Activated naive CD4-positive, alpha-beta T cell (primary cell): ENCODE data around the gene PPP1R1C.
"Not testable (repeated sequence)": the region's sequence is repeated elsewhere in the genome, so short reads cannot be mapped to it uniquely, and the experiment has no call there.

Experiments used
- DNase-seq, 4 experiments: peaks; one replicate each; lab custom pipeline; 2025; lab: John Stamatoyannopoulos, UW

Gene PPP1R1C

DNA sequence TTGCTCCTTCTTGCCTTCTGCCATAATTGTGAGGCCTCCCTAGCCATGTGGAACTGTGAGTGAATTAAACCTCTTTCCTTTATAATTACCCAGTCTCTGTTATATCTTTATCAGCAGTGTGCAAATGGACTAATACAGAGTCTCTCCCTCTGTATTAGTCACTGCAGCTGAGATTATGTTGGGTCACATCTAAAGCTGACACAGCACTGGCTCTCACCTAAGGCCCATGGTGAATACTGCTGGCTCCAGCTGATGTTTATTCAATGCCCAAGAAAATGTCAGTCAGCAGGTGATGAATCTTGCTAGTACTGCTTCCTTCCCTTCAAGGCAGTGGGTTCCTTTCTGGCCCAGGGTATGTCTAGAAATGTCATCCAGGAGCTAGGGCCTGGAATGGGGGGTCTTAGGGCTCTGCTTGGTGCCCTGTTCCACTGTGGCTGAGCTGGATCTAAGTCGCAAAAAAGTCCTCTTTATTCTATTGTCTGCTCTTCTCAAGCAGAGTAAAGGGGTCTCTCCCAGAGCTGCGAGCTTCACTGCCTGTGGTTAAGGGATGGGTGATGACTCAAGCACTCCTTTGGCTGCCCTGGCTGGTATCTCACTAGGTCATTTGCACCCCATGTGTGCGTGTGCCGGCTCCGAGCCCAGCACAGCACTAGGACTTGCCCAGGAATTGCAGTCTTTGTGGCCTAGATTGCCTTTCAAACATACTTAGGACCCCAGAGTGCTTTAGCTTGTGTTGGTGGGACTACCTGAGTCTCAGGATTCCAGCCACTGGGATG, 29.9 kb downstream of the PPP1R1C start:
- DNase-seq, result no peak

DNA sequence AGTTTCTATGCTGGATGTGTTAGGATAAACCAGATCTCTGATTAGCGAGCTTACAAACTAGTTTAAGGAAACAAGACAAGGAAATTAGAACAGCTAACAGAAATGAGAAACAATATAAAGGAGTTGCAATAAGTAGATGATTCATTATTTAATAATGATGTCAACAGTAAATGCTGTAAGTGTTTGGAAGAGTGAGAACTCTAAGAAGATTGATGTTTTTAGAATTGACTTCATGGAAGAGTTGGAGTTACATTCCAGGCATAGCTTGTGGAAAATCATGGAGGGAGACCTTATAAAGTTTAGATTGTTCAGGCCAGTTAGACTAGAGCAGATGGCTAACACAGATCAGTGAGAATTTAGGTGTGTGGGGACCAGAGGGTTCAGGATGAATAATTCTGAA, 32.6 kb downstream of the PPP1R1C start:
- DNase-seq, result no peak

DNA sequence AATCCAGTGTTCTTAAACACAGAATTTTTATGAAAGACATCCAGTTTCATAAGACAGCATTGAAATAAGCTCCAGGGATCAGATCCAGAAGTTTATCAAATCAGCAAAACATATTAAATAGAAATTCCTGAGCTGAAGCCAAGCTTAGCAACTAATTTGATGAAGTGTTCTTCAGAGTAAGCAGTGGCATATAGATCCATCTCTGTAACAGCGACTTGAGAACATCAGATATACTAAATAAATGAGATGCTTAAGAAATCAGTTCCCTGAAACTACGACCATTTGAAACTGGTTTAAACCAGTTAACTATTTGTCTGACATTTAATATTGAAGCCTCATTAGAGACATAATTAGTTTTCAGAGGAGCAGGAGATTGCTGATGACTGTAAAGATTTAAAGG, 34.1 kb downstream of the PPP1R1C start:
- no peak for DNase-seq

DNA sequence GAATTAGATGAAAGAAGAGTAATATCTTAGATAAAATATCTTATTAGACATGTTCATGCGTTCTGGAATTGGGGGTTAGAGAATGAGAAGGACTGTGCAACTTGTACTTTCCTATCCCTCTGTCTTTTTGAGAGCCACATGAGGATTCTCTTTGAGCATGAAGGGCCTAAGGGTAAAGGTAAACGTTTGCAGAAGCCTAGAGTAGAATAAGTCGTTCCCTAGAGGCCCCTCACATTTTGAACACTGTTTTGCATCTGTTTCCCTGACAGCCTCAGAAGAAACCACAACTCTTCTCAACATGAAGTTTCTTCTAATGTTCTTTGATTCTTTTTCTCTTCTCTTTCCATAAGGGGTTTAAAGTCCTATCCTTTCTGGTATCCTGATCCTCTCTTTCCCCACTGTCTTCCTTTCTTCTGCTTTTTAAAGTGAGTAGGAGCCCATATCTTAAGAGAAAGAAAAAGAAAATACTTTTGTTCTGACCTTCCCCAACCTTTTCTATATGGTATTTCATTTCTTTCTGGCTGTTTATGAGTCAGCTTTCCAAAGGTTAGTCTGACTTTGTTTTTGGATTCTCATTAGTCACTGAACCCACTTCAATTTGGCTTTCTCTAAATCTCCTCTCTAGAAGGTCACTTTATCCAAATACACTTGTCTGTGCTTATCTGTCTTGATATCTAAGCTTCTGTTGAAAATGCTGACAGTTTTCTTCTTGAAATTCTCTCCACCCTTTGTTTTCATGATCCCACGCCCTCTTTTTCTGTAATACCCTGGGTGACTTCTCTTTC, 34.8 kb downstream of the PPP1R1C start:
- no peak for DNase-seq

DNA sequence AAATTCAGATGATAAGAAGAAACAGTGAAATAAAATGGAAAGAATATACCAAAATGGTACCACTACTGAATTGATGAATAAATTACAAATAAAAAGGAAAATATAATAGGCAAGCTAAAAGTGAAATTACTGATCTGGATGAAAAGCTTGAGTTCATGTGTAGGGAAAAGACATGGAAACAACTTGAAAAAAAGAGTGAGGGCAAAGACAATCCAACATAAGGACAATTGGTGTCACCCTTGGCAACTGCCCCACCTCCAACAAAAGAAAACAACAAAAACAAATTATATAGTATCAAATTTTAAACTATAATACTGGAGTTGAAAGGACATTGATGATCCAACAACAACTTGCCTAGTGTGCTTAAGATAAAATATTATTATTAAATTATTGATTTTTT, 37.6 kb downstream of the PPP1R1C start:
- DNase-seq, result no peak

DNA sequence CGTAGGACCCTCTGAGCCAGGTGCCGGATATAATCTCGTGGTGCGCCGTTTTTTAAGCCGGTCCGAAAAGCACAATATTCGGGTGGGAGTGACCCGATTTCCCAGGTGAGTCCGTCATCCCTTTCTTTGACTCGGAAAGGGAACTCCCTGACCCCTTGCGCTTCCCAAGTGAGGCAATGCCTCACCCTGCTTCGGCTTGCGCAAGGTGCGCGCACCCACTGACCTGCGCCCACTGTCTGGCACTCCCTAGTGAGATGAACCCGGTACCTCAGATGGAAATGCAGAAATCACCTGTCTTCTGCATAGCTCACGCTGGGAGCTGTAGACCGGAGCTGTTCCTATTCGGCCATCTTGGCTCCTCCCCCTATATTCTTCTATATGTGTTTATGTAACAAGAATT, 45.2 kb downstream of the PPP1R1C start:
- DNase-seq, result not testable (repeated sequence)

DNA sequence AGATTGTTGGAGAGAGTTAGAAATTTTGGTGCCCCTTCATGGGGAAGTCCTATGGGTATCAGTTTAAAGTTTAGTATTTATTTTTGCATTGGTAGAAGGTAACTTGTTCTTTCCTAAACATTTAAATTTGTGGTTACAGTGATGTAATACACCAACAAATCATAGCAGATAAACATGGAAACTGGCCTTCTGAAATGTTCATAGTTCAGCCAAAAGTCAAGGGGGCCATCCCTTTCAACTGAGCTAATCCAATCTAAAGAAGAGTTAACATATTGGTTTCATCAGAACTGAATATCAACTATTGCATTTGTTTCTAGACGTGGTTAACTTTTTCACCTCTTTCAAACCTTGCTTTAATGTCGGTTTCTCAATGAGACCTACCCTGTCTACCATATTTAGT, 46.3 kb downstream of the PPP1R1C start:
- no peak for DNase-seq

DNA sequence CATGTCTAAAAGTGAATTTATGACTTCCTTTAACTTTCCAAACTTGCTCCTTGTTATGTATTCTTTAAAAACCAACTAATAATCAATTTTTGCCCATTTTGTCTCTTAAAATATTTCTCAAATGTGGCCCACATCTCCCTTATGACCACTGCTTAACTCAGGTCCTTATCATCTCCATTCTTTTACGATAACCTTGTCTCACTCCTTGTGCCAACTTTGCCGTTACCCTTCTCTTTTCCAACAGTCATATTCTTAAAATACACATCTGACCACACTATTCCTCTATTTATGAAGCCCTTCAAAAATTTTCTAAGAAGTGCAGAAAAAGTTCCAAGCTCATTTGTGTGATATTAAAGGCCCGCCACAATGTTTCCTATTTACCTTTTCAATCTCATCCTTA, 47.8 kb downstream of the PPP1R1C start:
- no peak for DNase-seq

DNA sequence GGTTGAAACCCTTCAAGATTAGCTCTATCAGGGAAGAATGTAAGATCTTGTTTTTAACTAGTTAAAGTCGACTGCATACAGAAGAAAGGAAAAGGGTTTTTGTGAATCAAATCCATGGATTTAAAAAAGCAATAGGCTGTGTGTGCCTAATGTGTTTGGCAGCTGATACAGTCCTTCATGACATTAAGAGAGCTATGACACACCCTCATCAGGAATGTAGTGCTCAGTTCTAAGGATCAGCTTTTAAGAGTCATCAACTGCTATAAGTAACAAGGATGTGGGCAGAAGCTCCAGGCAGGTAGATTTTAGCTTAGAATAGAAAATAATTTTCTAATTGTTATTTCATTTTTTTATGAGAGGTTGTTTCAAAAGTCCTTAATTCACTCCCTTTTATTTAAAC, 52.9 kb downstream of the PPP1R1C start:
- no peak for DNase-seq

DNA sequence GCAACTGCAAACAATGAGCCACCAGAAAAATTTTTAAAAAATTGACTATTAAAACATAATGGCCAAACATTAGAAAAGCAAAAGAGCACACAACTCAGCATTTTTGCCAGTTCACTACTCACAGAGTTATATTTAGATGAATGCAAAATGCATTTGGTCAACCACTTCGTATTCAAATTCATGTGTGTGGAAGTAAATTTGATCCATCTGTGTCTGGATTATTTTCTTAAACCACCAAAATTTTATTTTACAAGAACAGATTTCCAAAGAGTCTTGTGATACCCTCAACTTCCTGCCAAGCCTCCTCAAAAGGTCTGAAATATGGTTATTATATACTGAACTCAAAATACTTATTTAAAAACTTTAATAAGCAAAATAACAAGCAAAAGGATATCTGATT, 57.4 kb downstream of the PPP1R1C start:
- DNase-seq, result no peak

DNA sequence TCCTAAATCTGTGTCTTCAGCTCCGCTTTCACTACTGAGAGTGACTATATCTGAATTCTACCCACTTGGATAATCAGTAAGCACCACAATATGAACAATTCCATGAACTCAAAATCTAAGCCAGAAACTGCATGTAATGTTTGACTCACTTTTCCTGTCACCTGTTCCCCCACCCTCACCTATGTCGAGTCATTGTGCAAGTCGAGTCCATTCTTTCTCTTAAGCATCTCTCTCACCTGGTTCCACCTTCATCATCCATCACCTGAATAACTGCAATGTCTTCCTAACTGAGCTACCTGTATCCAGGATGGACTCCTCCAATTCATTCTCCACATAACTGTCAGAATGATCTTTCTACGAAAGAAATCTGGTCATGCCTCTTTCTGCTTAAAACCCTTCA, 58.2 kb downstream of the PPP1R1C start:
- no peak for DNase-seq

DNA sequence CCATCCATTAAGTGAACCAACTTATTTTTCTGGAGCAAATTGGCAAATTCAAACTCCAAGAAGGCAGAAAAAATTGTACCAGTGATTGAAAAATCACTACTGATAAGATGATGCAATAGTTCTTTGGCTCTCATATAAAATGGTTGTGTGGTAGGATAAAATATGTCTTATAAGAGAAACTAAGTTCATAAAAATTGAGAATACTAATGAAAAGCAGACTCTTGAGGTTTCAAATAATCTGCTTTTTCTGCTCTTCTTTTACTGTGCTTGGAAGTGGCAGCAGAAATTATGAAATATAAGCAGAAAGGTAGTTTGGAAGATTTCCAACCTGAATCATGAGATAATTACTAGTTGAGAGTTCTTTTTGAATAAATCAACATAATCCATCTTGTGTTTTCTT, 61.9 kb downstream of the PPP1R1C start:
- no peak for DNase-seq

DNA sequence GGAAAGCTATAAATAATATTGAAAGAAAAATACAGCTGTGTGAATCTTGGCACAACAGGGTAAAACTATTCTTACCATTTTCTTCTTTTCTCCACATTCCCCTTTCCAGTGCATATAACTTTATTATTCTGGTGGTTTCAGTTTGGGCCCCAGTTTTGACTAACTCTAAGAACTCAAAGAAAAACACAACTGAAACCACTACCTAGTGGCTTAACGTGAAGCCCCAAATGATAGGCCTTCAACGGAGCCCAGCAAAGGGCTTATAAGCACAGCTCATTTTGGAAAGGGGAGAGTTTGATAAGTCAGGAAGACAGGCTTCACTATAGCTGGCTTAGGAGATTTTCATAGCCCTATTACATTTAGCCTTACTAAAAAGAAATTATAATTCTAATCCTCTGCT, 62.4 kb downstream of the PPP1R1C start:
- DNase-seq, result no peak

DNA sequence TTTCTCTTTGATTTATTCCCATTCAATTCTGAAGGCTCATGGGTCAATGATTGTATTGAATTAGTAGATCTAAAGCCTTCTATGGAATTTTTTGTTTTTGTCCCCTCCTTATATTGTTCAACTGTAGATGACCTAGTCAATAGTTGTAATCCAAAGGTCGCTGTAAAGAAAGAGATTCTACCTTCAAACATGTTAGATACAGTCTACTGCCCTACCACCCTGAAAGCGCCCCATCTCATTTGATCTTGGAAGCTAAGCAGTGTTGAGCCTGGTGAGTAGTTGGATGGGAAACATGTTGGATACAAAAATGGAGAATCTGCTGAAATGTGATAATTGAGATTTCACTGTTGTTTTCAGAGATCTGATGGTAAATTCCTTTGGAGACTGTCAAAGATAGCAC, 63.0 kb downstream of the PPP1R1C start:
- DNase-seq, result no peak

DNA sequence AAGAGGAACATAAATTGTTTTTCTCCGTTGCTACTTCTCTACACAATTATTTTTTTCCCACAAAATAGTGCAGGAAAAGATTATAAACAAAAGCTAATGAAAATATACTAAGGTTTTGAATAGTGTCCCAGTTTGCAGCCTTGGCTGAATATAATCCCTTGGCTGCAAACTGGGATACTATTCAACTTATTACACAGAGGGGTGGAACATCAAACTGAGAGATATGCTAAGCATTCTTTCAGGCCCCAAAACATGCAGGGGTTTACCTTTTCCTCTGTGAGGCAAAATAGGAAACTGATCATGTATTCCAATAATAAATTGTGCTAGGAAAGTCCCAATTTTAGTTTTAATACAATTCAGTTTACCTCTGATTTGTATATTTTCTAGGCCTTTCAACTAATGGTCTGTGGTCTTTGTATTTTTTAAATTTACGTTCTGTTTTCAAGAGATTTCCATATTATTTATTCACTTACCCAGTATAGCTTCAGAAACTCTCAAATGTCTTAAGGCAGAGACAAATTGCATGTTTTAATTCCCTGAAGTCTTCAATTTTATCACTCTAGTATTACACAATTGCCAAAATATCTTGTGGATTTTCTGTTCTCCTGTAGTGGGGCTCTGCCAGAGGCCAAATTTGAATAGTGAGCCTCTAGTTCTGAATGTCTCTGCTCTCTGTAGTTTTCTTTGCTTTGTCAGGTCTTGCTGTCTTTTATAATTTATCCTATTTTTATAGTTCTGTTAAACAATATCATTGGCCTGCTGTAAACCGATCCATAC, 63.9 kb downstream of the PPP1R1C start:
- DNase-seq, result no peak

DNA sequence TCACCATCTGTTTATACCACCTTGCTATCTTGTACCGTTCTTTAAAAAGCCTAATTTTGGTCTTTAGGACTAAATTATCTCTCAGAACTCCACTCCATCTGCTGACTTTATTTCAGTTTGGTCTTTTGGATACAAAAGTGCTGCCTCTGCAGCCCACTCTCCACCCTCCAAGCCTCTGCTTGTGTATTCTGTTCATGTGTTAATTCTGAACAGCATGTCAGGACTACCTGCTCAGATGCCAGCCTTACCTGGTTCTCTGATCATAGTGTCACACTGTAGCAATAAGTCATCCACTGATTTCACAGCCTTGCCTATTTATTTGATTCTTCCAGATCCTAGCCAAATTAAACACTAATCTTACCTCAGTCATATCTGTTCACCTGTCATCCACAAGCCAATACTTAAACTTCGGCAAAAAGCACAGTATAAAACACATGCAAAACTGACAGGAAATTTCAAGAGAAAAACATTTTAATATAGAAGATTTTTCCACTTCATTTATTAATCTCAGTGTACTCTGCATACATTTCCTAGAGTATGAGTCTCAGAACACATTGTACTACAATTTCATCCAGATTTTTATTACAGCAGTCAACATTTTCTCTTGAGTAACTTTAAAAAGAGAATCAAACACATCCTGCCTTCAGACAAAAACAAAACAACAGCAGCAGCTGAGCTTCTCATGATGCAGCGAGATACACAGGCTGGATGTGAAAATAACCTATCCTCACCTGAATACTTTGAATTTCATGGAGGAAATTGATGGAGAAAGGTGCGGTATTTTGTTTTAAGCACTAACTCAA, 64.9 kb downstream of the PPP1R1C start:
- DNase-seq, result no peak

DNA sequence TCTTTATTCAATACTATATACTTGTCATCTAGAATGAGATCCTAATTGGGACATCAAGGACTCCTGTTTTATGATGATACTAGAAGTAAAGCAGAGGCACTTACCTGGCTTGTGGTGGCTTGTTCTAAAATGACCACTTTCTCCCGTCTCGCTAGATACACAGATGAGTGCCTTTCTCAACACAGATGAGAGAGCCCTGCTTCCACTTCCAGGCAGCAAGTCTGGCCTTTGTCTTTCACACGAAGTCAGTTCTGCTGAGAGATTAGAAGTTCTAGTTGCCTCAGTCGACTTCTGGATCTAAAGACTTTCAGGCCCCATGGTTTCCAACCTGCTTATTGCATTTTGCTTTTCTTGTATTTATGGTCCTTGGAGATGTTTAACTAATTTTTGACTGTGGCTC, 70.3 kb downstream of the PPP1R1C start:
- DNase-seq, result no peak

DNA sequence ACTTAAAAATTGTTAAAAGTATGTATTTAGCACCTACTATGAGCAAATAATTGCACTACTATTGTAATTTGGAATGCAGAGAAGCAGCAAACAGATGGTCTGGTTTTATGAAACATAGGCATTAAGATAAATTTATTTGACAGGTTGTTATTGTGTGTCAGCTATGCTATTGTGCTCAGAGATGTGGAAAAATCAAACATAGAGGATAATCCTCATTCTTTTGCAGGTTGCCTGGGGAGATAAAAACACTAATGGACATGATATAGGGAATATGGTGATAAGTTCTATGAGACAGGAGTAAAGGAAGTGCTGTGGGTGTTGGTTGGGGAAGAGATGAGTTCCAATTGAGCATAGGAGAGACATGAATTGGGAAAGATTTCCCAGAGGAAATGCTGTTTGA, 71.3 kb downstream of the PPP1R1C start:
- DNase-seq, result no peak

DNA sequence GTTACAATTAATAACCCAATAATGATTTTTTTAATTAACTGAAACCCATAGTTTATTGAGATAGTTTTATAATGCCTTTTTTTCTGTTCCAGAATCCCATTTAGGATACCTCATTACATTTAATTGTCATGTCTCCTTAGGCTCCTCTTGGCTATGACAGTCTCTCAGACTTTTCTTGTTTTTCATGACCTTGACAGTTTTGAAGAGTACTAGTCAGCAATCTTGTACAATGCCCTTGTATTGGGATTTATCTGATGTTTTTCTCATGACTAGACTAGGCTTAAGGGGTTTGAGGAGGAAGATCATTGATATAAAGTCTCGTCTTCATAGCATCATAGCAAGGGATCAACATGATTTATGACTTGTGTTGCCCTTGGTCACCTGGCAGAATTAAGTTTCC, 72.4 kb downstream of the PPP1R1C start:
- DNase-seq, result no peak

DNA sequence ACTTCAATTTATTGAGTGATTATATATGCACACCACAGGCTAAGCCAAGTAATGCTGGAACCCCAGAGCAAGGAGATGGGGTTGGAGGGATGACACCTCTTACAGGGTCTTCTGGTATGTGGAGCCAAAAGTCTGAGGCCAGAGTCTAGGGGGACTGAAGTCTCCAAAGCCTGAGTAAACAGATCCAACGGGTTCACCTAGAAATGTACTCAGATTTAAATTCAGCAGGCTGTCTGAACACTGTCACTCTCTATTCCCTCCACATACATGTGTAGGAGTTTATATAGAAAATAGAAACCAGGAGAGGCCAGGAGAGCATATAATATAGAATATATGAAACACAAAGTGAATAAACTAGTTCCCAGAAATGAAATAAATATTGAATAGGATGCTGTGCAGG, 76.1 kb downstream of the PPP1R1C start:
- DNase-seq, result no peak

DNA sequence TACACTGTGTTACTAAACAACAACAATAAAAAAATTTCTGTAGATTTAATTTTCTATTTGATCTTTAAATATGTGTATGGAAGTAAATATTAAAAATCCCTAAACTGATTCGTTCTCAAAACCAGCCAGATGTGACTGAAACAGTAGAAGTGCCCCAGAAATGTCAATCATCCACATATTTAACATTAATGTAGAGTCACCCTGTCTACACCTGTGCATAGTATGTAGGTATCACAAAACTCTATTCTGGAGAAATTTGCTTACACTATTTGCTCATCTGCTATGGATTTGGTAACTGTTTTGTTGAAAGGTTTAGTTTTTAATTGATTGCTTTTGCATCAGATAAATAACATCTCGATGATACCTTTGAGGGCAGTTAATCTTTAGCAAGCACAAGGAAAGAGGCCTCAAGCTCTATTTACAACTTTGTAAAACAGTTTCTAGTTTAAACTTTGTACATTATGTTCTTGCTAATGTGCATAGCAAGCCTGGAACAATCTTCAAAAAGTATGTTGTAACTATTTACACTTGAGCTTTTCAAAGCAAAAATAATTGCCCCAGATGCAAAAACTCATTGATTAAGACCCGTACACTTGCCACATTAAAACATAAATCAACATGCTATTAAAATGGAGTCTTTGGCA, 76.8 kb downstream of the PPP1R1C start:
- DNase-seq, result no peak
